ENCODE measurements around the gene BMPER.

DNA sequence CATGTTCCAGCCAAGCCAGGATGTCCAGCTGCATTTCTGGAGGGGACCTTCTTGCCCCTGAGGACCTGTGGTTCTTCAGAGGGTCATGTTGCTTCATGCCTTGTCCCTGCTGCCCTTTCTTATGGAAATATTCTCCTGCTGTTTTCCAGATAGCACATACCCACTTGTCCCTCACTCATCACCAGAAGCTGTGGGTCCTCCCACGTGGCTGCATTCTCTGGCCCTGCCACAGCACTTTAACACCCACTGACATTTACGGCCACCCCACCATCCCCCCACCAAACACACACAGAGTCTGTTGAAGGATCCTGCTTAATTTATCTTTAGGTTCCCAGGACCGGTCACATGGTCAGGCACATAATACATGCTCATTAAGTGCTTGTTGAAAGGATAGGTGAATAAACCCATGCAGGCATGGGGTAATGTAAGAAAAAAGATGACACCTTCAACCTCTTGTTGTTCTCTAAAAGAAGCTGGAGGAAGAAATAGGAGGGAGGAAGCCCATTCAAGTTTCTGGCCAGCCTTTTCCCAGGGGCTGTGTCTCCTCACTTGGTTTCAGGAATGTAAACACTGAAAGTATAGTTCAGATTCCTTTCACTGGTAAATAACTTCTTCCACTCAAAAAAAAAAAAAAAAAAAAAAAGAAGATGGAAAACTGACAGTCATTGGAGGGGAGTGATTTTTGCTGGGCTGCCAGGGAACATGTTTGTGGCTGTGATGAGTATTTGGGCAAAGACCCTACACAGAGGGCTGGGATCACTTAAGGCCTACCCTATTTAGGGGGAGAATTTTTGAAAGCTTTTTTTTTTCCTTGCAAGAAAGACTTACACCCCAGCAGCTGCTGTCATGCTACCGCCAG is 19.8 kb upstream of the BMPER start:
- TF ChIP-seq, protein P1, sequence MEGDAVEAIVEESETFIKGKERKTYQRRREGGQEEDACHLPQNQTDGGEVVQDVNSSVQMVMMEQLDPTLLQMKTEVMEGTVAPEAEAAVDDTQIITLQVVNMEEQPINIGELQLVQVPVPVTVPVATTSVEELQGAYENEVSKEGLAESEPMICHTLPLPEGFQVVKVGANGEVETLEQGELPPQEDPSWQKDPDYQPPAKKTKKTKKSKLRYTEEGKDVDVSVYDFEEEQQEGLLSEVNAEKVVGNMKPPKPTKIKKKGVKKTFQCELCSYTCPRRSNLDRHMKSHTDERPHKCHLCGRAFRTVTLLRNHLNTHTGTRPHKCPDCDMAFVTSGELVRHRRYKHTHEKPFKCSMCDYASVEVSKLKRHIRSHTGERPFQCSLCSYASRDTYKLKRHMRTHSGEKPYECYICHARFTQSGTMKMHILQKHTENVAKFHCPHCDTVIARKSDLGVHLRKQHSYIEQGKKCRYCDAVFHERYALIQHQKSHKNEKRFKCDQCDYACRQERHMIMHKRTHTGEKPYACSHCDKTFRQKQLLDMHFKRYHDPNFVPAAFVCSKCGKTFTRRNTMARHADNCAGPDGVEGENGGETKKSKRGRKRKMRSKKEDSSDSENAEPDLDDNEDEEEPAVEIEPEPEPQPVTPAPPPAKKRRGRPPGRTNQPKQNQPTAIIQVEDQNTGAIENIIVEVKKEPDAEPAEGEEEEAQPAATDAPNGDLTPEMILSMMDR (IDR thresholded peaks at IDR 0.05; ENCODE audit: poor library complexity): no peak
- no peak for TF ChIP-seq EZH2 (IDR thresholded peaks at IDR 0.05; ENCODE audit: borderline replicate concordance)
- TF ChIP-seq EZH2phosphoT487 (IDR thresholded peaks at IDR 0.05; ENCODE audit: low read depth, severe bottlenecking, unreplicated experiment): no peak
